Stomach (tissue), 4 donors: ENCODE measurements around the gene DZIP3.

ENCODE experiments used
- POLR2A ChIP-seq, 4 donors: fragments of 450-650 bp; IDR thresholded peaks; one replicate each; pipeline ENCODE4 v1.6.1; 2016; ENCODE audit warnings: antibody characterized with exemption in 4 of 4, control low read depth in 2 of 4, mild to moderate bottlenecking in 1 of 4, moderate library complexity in 1 of 4
- TF ChIP-seq, protein P1 (sequence below), 7 experiments: fragments of 450-650 bp in 4 of 7; fragments of 200-600 bp in 3 of 7; sonication (generic) in 3 of 7; IDR thresholded peaks; one replicate each; pipeline ENCODE4 v1.5.1; 2016 to 2019; ENCODE audit warnings: antibody characterized with exemption in 7 of 7, control low read depth in 2 of 7, mild to moderate bottlenecking in 1 of 7

DNA sequence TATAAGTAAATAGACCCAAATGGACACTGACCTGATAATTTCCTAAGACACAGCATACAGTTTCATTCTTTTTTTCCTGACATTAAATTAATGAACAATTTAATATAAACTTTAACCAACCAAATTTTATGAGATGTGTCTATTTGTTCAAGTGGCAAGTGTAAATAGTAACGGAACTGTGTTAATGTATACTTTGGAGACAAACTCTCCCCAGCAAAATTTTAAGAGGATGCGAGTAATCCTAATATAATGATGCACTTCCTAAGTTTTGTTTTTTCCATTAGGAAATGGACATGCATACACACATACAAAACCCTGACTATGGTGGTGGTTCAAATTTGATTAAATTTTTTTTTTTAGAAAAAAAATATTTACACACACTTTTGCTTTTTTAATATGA is 40.6 kb upstream of the DZIP3 start:
- TF ChIP-seq POLR2A (IDR thresholded peaks at IDR 0.05): no peak
- TF ChIP-seq, protein P1, sequence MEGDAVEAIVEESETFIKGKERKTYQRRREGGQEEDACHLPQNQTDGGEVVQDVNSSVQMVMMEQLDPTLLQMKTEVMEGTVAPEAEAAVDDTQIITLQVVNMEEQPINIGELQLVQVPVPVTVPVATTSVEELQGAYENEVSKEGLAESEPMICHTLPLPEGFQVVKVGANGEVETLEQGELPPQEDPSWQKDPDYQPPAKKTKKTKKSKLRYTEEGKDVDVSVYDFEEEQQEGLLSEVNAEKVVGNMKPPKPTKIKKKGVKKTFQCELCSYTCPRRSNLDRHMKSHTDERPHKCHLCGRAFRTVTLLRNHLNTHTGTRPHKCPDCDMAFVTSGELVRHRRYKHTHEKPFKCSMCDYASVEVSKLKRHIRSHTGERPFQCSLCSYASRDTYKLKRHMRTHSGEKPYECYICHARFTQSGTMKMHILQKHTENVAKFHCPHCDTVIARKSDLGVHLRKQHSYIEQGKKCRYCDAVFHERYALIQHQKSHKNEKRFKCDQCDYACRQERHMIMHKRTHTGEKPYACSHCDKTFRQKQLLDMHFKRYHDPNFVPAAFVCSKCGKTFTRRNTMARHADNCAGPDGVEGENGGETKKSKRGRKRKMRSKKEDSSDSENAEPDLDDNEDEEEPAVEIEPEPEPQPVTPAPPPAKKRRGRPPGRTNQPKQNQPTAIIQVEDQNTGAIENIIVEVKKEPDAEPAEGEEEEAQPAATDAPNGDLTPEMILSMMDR (IDR thresholded peaks at IDR 0.05): no peak
